GM10266 (cell line): ENCODE measurements around the gene KCTD15.

Source experiments
- DNase-seq: peaks from one replicate; pipeline ENCODE4 v3.0.0; 2012; ENCODE audit errors: extremely low spot score
- CTCF ChIP-seq: IDR thresholded peaks from 2 replicates; pipeline ENCODE4 v1.5.1; 2012; ENCODE audit warnings: mild to moderate bottlenecking, low read depth; ENCODE audit not compliant: control insufficient read depth, insufficient read depth; ENCODE audit errors: missing control alignments

The KCTD15 gene

GRCh38 chr19:33810821-33811220, 14.2 kb downstream of the KCTD15 start:
- TF ChIP-seq CTCF, result no peak

GRCh38 chr19:33811246-33811645, 14.6 kb downstream of the KCTD15 start:
- TF ChIP-seq CTCF, result no peak
- no peak for DNase-seq

More at GRCh38 chr19:33810821-33811220, 14.2 kb downstream of the KCTD15 start:
- DNase-seq, result no peak

GRCh38 chr19:33811736-33812387, 15.2 kb downstream of the KCTD15 start:
- TF ChIP-seq CTCF, result no peak
- no peak for DNase-seq

- TF ChIP-seq CTCF, result no peak
- no peak for DNase-seq
Measured at GRCh38 chr19:33812388-33813330, 16.0 kb downstream of the KCTD15 start.

GRCh38 chr19:33813391-33814101, 16.9 kb downstream of the KCTD15 start:
- TF ChIP-seq CTCF, result no peak
- no peak for DNase-seq

- TF ChIP-seq CTCF, result no peak
- DNase-seq, result no peak
Measured at GRCh38 chr19:33814181-33815165, 17.8 kb downstream of the KCTD15 start.
